H1 (cell line): ENCODE measurements around the gene CCDC86. TPM values are rescaled to one million over a fixed set of nuclear protein-coding genes. Genes with fewer than 3 reads are reported as not detected.

Experiments
- CBX5 ChIP-seq: fragments of 300-800, 300-1000 bp; sonication (generic); IDR thresholded peaks from 2 replicates; pipeline ENCODE4 v1.7.1; 2016; ENCODE audit warnings: antibody characterized with exemption, low read length, low read depth
- CEBPB ChIP-seq: IDR thresholded peaks from 2 replicates; pipeline ENCODE4 v1.6.1; 2012; ENCODE audit warnings: low read depth, low read length
- CHD7 ChIP-seq: fragments of 300-600 bp; sonication (generic); IDR thresholded peaks from 2 replicates; pipeline ENCODE4 v1.7.1; 2012; ENCODE audit warnings: low read length, moderate library complexity, mild to moderate bottlenecking, inconsistent platforms; ENCODE audit not compliant: insufficient replicate concordance
- EZH2 ChIP-seq: fragments of 200-600 bp; sonication (generic); IDR thresholded peaks from 2 replicates; pipeline ENCODE4 v1.7.1; 2012; ENCODE audit warnings: low read depth, mild to moderate bottlenecking, moderate library complexity, low read length, inconsistent platforms; ENCODE audit not compliant: severe bottlenecking
- JUN ChIP-seq: IDR thresholded peaks from 2 replicates; pipeline ENCODE4 v1.6.1; 2011; ENCODE audit warnings: low read depth, mild to moderate bottlenecking, improper control_type of control experiment, low read length
- RAD21 ChIP-seq, 2 experiments: IDR thresholded peaks in 1 of 2; conservative IDR thresholded peaks in 1 of 2; 2 replicates each; pipeline ENCODE4 v1.6.1; 2011; ENCODE audit warnings: low read depth in 2 of 2, low read length in 2 of 2, improper control_type of control experiment in 1 of 2, inconsistent platforms in 1 of 2, mild to moderate bottlenecking in 1 of 2, moderate library complexity in 1 of 2
- SP2 ChIP-seq: IDR thresholded peaks from 2 replicates; pipeline ENCODE4 v1.6.1; 2012; ENCODE audit warnings: mild to moderate bottlenecking, low read length, inconsistent platforms
- TAF1 ChIP-seq: IDR thresholded peaks from 2 replicates; pipeline ENCODE4 v1.6.1; 2011; ENCODE audit warnings: mild to moderate bottlenecking, low read depth, low read length
- YY1 ChIP-seq: IDR thresholded peaks from 2 replicates; pipeline ENCODE4 v1.6.1; 2011; ENCODE audit warnings: low read depth, mild to moderate bottlenecking, low read length
- polyA plus RNA-seq, 7 experiments: library from polyadenylated mRNA; depleted of rRNA in 3 of 7; stranded (reverse) in 5 of 7; unstranded in 2 of 7; fragments of >200 nt in 5 of 7; fragments of 200-250 nt in 2 of 7; gene quantifications; 1 replicate in 5 of 7; 2 replicates in 1 of 7; 4 replicates in 1 of 7; pipeline versions ENCODE4 v1.2.1 to v1.2.3, GENCODE V29; 2011 to 2013; ENCODE audit warnings: missing spikeins in 2 of 7, mixed read lengths in 2 of 7
- total RNA-seq: library from RNA; stranded (reverse); fragmentation: NEBNext Ultra II Directional; extraction: Animal tissue kit (Norgen Biotek cat#: 25700); gene quantifications from 2 replicates; pipeline ENCODE4 v1.2.1, GENCODE V29; 2021

The CCDC86 gene
- total and polyA plus RNA-seq, 2 of the 8 experiments (the other 6 are each of a cell fraction or from before 2014, with no cell fraction given): 37.7 to 76.4 TPM

GRCh38 chr11:60841797-60842667, at the start of gene CCDC86 (continued):
- TF ChIP-seq CHD7: no peak
- peak; percentile 98 for TF ChIP-seq YY1
- no peak for TF ChIP-seq EZH2
- TF ChIP-seq RAD21 (IDR thresholded peaks at IDR 0.05 in 1 of 2, conservative IDR thresholded peaks at IDR 0.05 in 1 of 2; ENCODE audit: low read depth in 2 of 2, low read length in 2 of 2): no peak
- no peak for TF ChIP-seq CBX5
- peak; percentile 87 for TF ChIP-seq TAF1
- no peak for TF ChIP-seq JUN
- TF ChIP-seq CEBPB: no peak
- no peak for TF ChIP-seq SP2
